ENCODE measurements around the gene FNBP1L. TPM values are rescaled to one million over a fixed set of nuclear protein-coding genes. Genes with fewer than 3 reads are reported as not detected.

The FNBP1L gene
- total RNA-seq, 1 experiment from 2014 or later = 33.4 TPM

DNA sequence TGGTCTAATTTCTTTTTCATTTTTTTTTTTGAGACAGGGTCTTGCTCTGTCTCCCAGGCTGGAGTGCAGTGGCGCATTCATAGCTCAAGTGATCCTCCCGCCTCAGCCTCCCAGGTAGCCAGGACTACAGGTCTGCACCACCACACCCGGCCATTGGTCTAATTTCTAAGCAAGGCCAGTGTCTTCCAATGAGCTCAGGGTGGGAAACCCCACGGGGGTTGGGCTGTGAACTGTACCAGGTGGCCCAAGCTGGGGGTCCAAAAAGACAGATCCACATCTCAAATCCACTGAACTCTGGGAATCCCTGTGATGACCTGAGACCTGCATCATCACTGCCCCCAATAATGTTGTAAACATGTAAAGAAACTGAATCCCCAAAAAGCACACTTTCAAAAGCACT lies 154.2 kb downstream of the FNBP1L start:
- no peaks in the 10 kb centered on the region for H3K27me3 Mint-ChIP-seq (ENCODE audit: insufficient read depth, unreplicated experiment)
- no TSS peak for BruUV-seq (replicated peaks)
- H3K4me3 Mint-ChIP-seq (ENCODE audit: unreplicated experiment) = no peak overlapping the region
- ChIA-PET POLR2A (no interaction called here), CTCF (no interaction called here)
- no peaks in the 10 kb centered on the region for H3K9me3 Mint-ChIP-seq (ENCODE audit: unreplicated experiment)
- peaks cover 32% of the 10 kb centered on the region for H3K4me1 Mint-ChIP-seq (ENCODE audit: low read depth, unreplicated experiment)
- DNase-seq = no peak
- H3K9me3 ChIP-seq = no peaks in the 10 kb centered on the region
- H3K27me3 ChIP-seq (replicated peaks; ENCODE audit: control insufficient read depth, insufficient read depth, low read length) = no peaks in the 10 kb centered on the region
- peaks cover 15% of the 10 kb centered on the region for H3K36me3 Mint-ChIP-seq (ENCODE audit: insufficient read depth, unreplicated experiment)
- no peak overlapping the region for H3K4me3 ChIP-seq (ENCODE audit: low read depth, low read length)
- TF ChIP-seq, protein P1, sequence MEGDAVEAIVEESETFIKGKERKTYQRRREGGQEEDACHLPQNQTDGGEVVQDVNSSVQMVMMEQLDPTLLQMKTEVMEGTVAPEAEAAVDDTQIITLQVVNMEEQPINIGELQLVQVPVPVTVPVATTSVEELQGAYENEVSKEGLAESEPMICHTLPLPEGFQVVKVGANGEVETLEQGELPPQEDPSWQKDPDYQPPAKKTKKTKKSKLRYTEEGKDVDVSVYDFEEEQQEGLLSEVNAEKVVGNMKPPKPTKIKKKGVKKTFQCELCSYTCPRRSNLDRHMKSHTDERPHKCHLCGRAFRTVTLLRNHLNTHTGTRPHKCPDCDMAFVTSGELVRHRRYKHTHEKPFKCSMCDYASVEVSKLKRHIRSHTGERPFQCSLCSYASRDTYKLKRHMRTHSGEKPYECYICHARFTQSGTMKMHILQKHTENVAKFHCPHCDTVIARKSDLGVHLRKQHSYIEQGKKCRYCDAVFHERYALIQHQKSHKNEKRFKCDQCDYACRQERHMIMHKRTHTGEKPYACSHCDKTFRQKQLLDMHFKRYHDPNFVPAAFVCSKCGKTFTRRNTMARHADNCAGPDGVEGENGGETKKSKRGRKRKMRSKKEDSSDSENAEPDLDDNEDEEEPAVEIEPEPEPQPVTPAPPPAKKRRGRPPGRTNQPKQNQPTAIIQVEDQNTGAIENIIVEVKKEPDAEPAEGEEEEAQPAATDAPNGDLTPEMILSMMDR (IDR thresholded peaks at IDR 0.05; ENCODE audit: insufficient read depth in 1 of 2, low read depth in 1 of 2, low read length in 1 of 2, severe bottlenecking in 1 of 2, unreplicated experiment in 1 of 2) = no peak
- H3K27ac Mint-ChIP-seq (ENCODE audit: unreplicated experiment) = no peak overlapping the region
- intact Hi-C loops (cut with micrococcal nuclease; ENCODE audit: unreplicated experiment) = no loop called here
- no peaks in the 10 kb centered on the region for H3K36me3 ChIP-seq (ENCODE audit: control insufficient read depth, insufficient read depth, low read length)
- H3K4me1 ChIP-seq = peaks cover 32% of the 10 kb centered on the region

- Mint-ChIP-seq H3K36me3 (ENCODE audit: insufficient read depth, unreplicated experiment) (peaks cover 22% of the 10 kb centered on the region), H3K4me1 (ENCODE audit: low read depth, unreplicated experiment) (peaks cover 32% of the 10 kb centered on the region), H3K9me3 (ENCODE audit: unreplicated experiment) (no peaks in the 10 kb centered on the region), H3K27me3 (ENCODE audit: insufficient read depth, unreplicated experiment) (no peaks in the 10 kb centered on the region), H3K27ac (ENCODE audit: unreplicated experiment) (no peak overlapping the region), H3K4me3 (ENCODE audit: unreplicated experiment) (no peak overlapping the region)
- H3K4me3 ChIP-seq (ENCODE audit: low read depth, low read length) = no peak overlapping the region
- H3K27me3 ChIP-seq (replicated peaks; ENCODE audit: control insufficient read depth, insufficient read depth, low read length) = no peaks in the 10 kb centered on the region
- intact Hi-C loops (cut with micrococcal nuclease; ENCODE audit: unreplicated experiment) = no loop called here
- H3K4me1 ChIP-seq = peaks cover 32% of the 10 kb centered on the region
- no TSS peak for BruUV-seq (replicated peaks)
- TF ChIP-seq, protein P1 (IDR thresholded peaks at IDR 0.05; ENCODE audit: insufficient read depth in 1 of 2, low read depth in 1 of 2, low read length in 1 of 2, severe bottlenecking in 1 of 2, unreplicated experiment in 1 of 2) = no peak
- H3K36me3 ChIP-seq (ENCODE audit: control insufficient read depth, insufficient read depth, low read length) = no peaks in the 10 kb centered on the region
- POLR2A ChIA-PET = no interaction called here
- DNase-seq = no peak
- CTCF ChIA-PET = no interaction called here
- no peaks in the 10 kb centered on the region for H3K9me3 ChIP-seq
Observed at GRCh38 chr1:93603106-93603505, 155.2 kb downstream of the FNBP1L start.

DNA sequence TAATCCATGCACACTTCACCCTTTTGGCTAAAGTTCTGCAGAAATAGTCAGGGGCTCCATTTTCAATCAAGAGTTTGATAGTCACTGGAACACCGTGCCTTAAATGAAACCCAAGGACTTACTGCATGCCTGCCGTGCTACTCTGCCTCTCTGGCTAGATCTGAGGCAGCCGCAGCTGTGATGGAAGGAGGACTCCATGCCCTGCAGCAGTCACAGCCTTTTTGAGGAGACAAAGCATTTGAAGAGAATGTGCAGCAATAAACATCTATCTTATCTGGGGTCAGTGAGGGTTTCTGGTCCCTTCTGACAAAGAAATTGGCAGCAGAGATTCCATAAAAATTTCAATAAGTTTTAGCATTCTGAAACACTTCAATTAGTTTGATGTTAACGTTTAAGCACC lies 155.7 kb downstream of the FNBP1L start:
- no peaks in the 10 kb centered on the region for H3K27me3 Mint-ChIP-seq (ENCODE audit: insufficient read depth, unreplicated experiment)
- no peaks in the 10 kb centered on the region for H3K9me3 Mint-ChIP-seq (ENCODE audit: unreplicated experiment)
- peaks cover 32% of the 10 kb centered on the region for H3K4me1 Mint-ChIP-seq (ENCODE audit: low read depth, unreplicated experiment)

More for the DNA sequence above, 155.7 kb downstream of the FNBP1L start:
- no peaks in the 10 kb centered on the region for H3K36me3 ChIP-seq (ENCODE audit: control insufficient read depth, insufficient read depth, low read length)
- H3K4me3 ChIP-seq (ENCODE audit: low read depth, low read length) = no peak overlapping the region
- DNase-seq = peak in 1 of 2 experiments; percentile 62
- Mint-ChIP-seq H3K36me3 (ENCODE audit: insufficient read depth, unreplicated experiment) (peaks cover 19% of the 10 kb centered on the region), H3K4me3 (ENCODE audit: unreplicated experiment) (peak overlapping the region; percentile 24), H3K27ac (ENCODE audit: unreplicated experiment) (no peak overlapping the region)
- H3K9me3 ChIP-seq = no peaks in the 10 kb centered on the region
- BruUV-seq (replicated peaks) = no TSS peak
- POLR2A ChIA-PET = no interaction called here
- H3K27me3 ChIP-seq (replicated peaks; ENCODE audit: control insufficient read depth, insufficient read depth, low read length) = no peaks in the 10 kb centered on the region
- TF ChIP-seq, protein P1 (IDR thresholded peaks at IDR 0.05; ENCODE audit: insufficient read depth in 1 of 2, low read depth in 1 of 2, low read length in 1 of 2, severe bottlenecking in 1 of 2, unreplicated experiment in 1 of 2) = no peak
- intact Hi-C loops (cut with micrococcal nuclease; ENCODE audit: unreplicated experiment) = no loop called here
- CTCF ChIA-PET = no interaction called here
- H3K4me1 ChIP-seq = peaks cover 32% of the 10 kb centered on the region

Other genes starting within 250 kb of the FNBP1L start
- gene DR1, start 102.2 kb upstream of the FNBP1L start, total RNA-seq (2022) = 29.9 and 30.5 TPM in 2 replicates
- gene BCAR3, start 233.7 kb downstream of the FNBP1L start, total RNA-seq (2022) = 9.3 and 9.9 TPM in 2 replicates

Measured in Caco-2 (cell line).